HG03025 (cell line): ENCODE measurements around the gene PHYH.
"Not testable (repeated sequence)": the region's sequence is repeated elsewhere in the genome, so short reads cannot be mapped to it uniquely, and the experiment has no call there.

ENCODE experiments used
- ATAC-seq: cut with Tn5 transposase; IDR thresholded peaks from one replicate; pipeline ENCODE4 v1.9.1; 2021; ENCODE audit warnings: mild to moderate bottlenecking, moderate library complexity; ENCODE audit not compliant: unreplicated experiment, low FRiP score

Gene PHYH

DNA sequence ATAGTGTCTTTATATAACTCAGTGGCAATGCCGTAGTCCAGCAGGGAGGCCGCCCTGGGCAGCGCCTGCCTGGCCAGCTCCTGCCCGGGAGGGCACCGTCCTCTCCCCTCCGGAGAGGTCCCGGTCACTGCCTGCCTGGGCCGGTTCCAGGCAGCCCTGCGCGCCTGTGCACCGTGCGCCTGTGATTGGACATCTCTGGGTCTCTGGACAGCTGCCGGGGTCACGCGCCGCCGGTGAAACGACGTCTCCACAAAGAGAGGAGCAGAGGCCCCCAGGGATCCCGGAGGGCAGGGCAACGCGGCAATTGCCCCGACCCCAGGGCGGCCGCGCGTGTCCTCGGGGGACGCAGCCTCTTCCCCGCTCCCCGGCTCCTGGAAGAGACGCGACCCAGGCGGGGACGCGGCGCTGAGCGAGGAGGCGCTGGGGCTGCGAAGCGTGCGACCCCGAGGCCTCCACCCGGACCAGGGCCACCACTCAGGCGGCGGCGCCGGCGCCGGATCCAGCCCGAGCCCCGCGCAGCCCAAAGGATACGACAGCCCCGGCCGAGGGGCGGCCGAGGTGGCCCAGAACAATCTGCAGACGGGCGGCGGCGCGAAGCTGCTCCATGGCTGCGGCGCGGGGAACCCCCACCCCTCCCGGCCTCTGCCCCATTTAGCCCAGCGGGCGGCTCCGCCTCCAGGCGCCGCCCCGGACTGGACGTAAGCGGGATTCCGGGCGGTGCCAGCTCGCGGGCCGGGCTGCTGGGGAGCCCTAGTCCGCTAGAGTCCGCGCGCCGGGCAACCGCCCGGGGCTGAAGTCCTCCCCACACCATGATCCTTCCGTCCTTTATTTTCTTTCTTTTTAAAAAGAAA, at the start of gene PHYH:
PHYH (minus strand) TSS at position 628 of the 851 bp plus-strand sequence; CDS start at position 606, 22 bp downstream.
- ATAC-seq, result peak; percentile 64

GRCh38 chr10:13348216-13349017, 48.6 kb upstream of the PHYH start, which contains the start of gene SEPHS1:
Gene SEPHS1 (minus strand): TSS chr10:13348293. CDS start chr10:13344950, 3,343 bp downstream.
- peak; percentile 58 for ATAC-seq

GRCh38 chr10:13347500-13348156, 47.8 kb upstream of the PHYH start:
- peak; percentile 68 for ATAC-seq

- peak; percentile 33 for ATAC-seq
Observed at GRCh38 chr10:13347043-13347499, 47.2 kb upstream of the PHYH start.

DNA sequence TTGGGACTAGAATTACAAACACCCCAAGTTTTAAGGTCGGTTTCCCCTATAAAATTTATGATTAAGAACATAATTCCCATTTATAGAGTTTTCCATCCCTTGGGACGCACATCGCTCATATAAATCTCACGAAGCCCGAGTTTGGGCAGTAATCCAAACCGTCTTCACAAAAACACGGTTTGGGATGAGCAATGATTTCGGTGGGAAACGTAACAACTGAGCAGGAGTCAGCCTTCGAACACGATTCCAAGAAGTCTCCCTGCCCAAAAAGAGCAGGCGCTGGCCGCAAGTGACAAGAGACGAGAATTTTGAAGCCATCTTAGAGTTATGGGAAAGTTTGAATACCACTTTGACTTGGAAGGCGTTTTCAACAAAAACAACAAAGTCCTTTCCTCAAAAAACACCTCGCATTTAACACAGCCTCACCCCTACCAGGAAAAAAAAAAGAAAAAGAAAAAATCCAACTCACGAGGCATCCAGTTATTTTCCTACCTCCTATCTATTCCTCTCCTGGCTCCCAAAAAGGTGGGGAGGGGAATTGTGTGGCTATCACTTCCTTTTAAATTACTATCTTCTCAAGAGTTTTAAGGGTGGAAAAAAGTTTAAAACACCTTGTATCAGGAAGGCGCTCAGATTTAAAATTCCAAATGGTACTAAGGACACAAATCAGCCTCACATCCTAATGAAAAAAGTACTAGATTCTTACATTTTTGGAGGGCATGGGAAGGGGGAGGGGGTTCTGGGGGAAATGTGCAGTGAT, 46.6 kb upstream of the PHYH start:
- no peak for ATAC-seq

- ATAC-seq, result peak; percentile 87
Observed at GRCh38 chr10:13340626-13341376, 40.9 kb upstream of the PHYH start.

- no peak for ATAC-seq
Observed at GRCh38 chr10:13340068-13340467, 40.2 kb upstream of the PHYH start.

DNA sequence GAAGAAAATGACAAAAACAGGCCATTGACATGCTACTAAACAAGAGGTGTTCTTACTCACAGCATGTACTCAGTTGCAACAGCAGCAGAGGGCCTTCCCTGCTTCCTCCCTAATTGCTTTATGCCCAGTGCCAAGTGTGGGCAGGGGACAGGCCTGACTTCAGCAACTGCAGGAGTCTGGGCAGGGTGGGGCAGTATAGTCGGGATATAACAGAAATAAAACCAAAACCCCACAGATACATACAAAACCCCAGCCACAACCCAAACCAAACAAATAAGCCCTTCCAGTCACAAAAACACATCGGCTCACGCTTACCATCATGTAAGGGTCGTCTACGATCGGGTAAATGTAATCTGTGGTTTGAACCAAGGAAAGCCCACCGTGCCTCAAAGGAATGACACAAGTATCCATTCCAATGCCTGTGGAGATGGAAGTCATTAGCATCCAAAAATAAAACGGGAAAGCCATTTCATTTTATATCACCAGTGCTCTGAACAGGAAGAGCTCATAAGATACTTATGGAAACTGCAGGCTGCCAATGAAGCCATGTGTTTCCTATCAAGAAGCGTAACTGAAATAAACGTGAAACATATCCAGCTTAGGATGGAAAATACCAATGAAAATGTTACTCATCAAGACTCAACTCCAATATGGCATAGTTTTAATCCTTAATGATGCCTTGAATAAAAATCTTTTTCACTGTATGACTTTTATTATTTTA, 38.7 kb upstream of the PHYH start:
- no peak for ATAC-seq

DNA sequence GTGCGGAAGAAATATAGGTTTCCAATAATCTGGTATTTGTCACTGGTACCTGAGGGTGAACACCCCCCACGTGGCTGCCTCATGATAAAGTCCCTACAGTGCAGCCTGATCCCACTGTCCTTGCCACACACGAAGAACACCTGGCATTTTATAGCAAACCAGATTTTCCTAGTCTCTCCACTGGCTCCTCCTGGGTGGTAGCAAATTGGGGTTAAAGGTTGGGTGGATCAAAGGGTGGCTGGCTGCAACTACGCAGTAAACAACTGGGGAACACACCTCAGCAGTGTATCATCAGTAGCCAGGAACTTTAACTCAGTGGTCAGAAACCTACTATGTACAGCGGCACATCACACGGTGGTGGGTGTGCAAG, 37.9 kb upstream of the PHYH start:
- ATAC-seq, result no peak

GRCh38 chr10:13337128-13337826, 37.4 kb upstream of the PHYH start:
- ATAC-seq, result no peak

DNA sequence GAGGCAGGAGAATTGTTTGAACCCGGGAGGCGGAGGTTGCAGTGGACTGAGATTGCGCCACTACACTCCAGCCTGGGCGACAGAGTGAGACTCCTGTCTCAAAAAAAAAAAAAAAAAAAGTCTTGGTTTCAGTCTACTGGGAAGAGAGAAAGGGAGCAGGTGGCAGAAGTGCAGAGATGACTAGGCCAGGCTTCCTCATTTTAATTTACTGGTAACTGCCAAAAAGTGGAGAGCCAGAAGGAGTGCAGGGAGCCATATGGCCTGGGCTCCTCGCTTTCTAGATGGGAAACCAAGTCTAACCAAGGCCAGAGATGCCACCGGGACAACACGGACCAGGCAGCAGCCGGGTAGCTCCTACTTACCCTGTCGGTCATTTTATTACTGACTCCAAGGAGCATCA, 36.0 kb upstream of the PHYH start:
- ATAC-seq, result no peak

DNA sequence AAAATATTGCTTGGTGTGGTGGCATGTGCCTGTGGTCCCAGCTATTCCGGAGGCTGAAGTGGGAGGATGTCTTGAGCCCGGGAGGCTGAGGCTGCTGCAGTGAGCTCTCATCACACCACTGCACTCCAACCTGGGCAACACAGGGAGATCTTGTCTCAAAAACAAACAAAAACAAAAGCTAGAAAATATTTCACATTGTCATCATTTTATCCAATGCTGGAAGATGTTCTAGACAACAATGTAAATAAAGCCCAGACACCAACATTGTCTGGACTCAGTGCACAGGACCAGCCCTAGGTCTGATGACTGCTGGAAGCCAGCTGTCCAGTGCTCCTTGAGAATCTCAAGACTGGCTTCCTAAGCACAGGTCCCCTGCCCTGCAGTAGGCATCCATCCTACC, 34.7 kb upstream of the PHYH start:
- no peak for ATAC-seq

DNA sequence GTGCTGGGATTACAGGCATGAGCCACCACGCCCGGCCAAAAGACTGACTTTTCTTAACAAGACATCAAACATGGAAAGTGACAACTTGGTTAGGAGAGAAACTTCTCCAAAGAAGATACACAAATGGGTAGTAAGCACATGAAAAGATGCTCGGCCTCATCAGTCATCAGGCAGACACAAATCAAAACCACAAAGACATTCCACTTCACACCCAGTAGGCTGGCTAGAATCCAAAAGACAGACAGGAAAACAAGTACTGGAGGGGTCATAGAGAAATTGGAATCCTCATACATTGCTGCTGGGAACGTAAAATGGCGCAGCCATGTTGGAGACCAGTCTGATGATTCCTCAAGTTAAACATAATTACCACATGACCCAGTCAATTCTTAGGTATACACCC, 31.8 kb upstream of the PHYH start:
- ATAC-seq, result no peak

DNA sequence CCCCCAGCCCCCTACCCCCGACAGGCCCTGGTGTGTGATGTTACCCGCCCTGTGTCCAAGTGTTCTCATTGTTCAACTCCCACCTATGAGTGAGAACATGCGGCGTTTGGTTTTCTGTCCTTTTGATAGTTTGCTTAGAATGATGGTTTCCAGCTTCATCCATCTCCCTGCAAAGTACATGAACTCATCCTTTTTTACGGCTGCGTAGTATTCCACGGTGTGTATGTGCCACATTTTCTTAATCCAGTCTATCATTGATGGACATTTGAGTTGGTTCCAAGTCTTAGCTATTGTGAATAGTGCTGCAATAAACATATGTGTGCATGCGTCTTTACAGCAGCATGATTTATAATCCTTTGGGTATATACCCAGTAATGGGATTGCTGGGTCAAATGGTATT, 31.1 kb upstream of the PHYH start:
- not testable (repeated sequence) for ATAC-seq

- no peak for ATAC-seq
Observed at GRCh38 chr10:13329565-13329964, 29.7 kb upstream of the PHYH start.

GRCh38 chr10:13328613-13329012, 28.7 kb upstream of the PHYH start:
- no peak for ATAC-seq

DNA sequence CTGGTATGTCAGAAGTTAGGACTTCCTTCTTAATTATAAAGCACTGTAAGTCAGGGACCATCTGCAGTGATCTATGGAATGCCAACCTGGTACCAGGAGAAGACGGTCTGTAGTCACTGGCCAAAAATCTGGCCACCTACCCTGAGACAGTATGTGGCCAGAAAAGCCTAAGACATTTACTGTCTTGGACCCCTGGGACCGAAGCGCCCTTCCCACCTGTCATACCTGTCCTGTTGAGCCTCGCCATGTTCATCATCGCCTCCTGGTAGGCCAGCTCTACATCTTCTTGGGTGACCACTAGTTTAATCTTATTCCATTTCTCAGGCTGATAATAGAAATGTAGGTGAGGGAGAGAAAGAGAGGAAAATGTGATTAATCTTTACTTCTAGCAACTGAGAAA, 28.3 kb upstream of the PHYH start:
- ATAC-seq, result no peak

DNA sequence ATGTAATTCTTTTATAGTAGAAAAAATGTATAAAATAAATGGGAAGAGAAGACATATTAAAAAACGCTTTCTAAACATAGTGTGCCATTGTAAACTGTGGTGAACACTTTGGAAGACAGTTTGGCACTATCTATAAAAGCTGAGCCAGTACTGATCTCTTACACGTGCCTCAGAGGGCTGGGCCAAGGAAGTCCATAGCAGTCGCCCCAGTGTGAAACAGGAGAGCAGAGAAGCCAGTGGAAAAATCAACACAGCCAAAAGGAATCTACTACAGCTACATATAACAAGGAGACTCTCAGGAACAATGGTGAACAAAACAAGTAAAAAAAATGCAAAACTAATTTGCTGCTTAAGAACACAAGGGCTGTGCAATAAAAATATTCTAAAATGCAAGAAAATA, 27.7 kb upstream of the PHYH start:
- ATAC-seq, result no peak
